IPS-11a (cell line): Measurements from ENCODE around the gene PLPP2.
"Not testable (repeated sequence)": the region's sequence is repeated elsewhere in the genome, so short reads cannot be mapped to it uniquely, and the experiment has no call there.

Source experiments
- H3K4me3 ChIP-seq: one replicate; pipeline ENCODE4 v1.5.1; 2013; ENCODE audit warnings: low read depth, low read length, control low read depth

Gene PLPP2

GRCh38 chr19:275000-275399 lies 16.2 kb downstream of the PLPP2 start:
- H3K4me3 ChIP-seq = no peak overlapping the region

GRCh38 chr19:273393-273792 lies 17.8 kb downstream of the PLPP2 start:
- H3K4me3 ChIP-seq = no peak overlapping the region

GRCh38 chr19:271856-272255 lies 19.3 kb downstream of the PLPP2 start:
- no peak overlapping the region for H3K4me3 ChIP-seq

GRCh38 chr19:270766-271318 lies 20.4 kb downstream of the PLPP2 start:
- not testable (repeated sequence) for H3K4me3 ChIP-seq

GRCh38 chr19:269241-269640 lies 22.0 kb downstream of the PLPP2 start:
- H3K4me3 ChIP-seq = no peak overlapping the region

GRCh38 chr19:262125-262524 lies 29.1 kb downstream of the PLPP2 start:
- no peak overlapping the region for H3K4me3 ChIP-seq

- H3K4me3 ChIP-seq = not testable (repeated sequence)
These were observed 34.4 kb downstream of the PLPP2 start for GRCh38 chr19:256804-257203.

- H3K4me3 ChIP-seq = not testable (repeated sequence)
These were observed 38.6 kb downstream of the PLPP2 start for GRCh38 chr19:252421-253186.

GRCh38 chr19:246551-246950 lies 44.7 kb downstream of the PLPP2 start:
- H3K4me3 ChIP-seq = no peak overlapping the region

GRCh38 chr19:245900-246299 lies 45.3 kb downstream of the PLPP2 start:
- H3K4me3 ChIP-seq = peak overlapping the region; percentile 24

GRCh38 chr19:245457-245856 lies 45.7 kb downstream of the PLPP2 start:
- no peak overlapping the region for H3K4me3 ChIP-seq
